Smooth muscle cell (in vitro differentiated cells): Measurements from ENCODE around the gene METTL25B. TPM values are rescaled to one million over a fixed set of nuclear protein-coding genes. Genes with fewer than 3 reads are reported as not detected.

Experiments used
- DNase-seq: peaks from one replicate; lab custom pipeline; 2025; ENCODE audit not compliant: unreplicated experiment; lab: John Stamatoyannopoulos, UW
- H2AFZ ChIP-seq: fragments of 200-600 bp; sonication (generic); 2 replicates; pipeline ENCODE4 v1.6.0; 2016; ENCODE audit warnings: antibody characterized with exemption, low read depth, mild to moderate bottlenecking
- H3F3A ChIP-seq: fragments of 200-600 bp; sonication (generic); 2 replicates; pipeline ENCODE4 v1.6.0; 2017; ENCODE audit warnings: antibody characterized with exemption, low read depth
- H3K27ac ChIP-seq: fragments of 200-600 bp; sonication (generic); 2 replicates; pipeline ENCODE4 v1.5.1; 2016; ENCODE audit warnings: low read depth, mild to moderate bottlenecking
- H3K27me3 ChIP-seq: fragments of 200-600 bp; sonication (generic); 2 replicates; pipeline ENCODE4 v1.6.1; 2016; ENCODE audit warnings: low read depth, mild to moderate bottlenecking
- H3K36me3 ChIP-seq: fragments of 200-600 bp; sonication (generic); 2 replicates; pipeline ENCODE4 v1.5.1; 2016; ENCODE audit warnings: low read depth
- H3K4me1 ChIP-seq: fragments of 200-600 bp; sonication (generic); 2 replicates; pipeline ENCODE4 v1.5.1; 2016; ENCODE audit warnings: low read depth
- H3K4me2 ChIP-seq: fragments of 200-600 bp; sonication (generic); 2 replicates; pipeline ENCODE4 v1.6.0; 2016; ENCODE audit warnings: mild to moderate bottlenecking
- H3K4me3 ChIP-seq: fragments of 200-600 bp; sonication (generic); 2 replicates; pipeline ENCODE4 v1.5.1; 2016; ENCODE audit warnings: mild to moderate bottlenecking
- H3K79me2 ChIP-seq: fragments of 200-600 bp; sonication (generic); 2 replicates; pipeline ENCODE4 v1.6.0; 2016; ENCODE audit warnings: low read depth, mild to moderate bottlenecking
- H3K9ac ChIP-seq: fragments of 200-600 bp; sonication (generic); 2 replicates; pipeline ENCODE4 v1.6.0; 2016; ENCODE audit warnings: low read depth
- H3K9me3 ChIP-seq: fragments of 200-600 bp; sonication (generic); replicated peaks from 2 replicates; pipeline ENCODE4 v1.5.1; 2016; ENCODE audit warnings: low read depth
- H4K20me1 ChIP-seq: fragments of 200-600 bp; sonication (generic); 2 replicates; pipeline ENCODE4 v1.6.0; 2016; ENCODE audit warnings: low read depth
- WGBS: methylation state at CpG from one replicate; pipeline ENCODE4 v1.1.7; 2016; ENCODE audit warnings: low lambda C conversion rate; 5-methylcytosine and 5-hydroxymethylcytosine counted together
- polyA plus RNA-seq: library from polyadenylated mRNA; unstranded; fragments of >200 nt; fragmentation: Nextera tagmentation; extraction: Ambion mirVana; gene quantifications from 2 replicates; pipeline ENCODE4 v1.2.1, GENCODE V29; 2016
- total RNA-seq: library from RNA; depleted of rRNA; stranded (reverse); fragments of >200 nt; gene quantifications from 2 replicates; pipeline ENCODE4 v1.2.3, GENCODE V29; 2014
- TF ChIP-seq, protein P1 (sequence below): fragments of 200-600 bp; sonication (generic); IDR thresholded peaks from 2 replicates; pipeline ENCODE4 v1.5.1; 2017; ENCODE audit warnings: borderline replicate concordance, mild to moderate bottlenecking, antibody characterized with exemption; ENCODE audit not compliant: insufficient read depth, poor library complexity, severe bottlenecking

METTL25B gene
- total and polyA plus RNA-seq, 2 experiments from 2014 or later, result 11.0 to 17.5 TPM

DNA sequence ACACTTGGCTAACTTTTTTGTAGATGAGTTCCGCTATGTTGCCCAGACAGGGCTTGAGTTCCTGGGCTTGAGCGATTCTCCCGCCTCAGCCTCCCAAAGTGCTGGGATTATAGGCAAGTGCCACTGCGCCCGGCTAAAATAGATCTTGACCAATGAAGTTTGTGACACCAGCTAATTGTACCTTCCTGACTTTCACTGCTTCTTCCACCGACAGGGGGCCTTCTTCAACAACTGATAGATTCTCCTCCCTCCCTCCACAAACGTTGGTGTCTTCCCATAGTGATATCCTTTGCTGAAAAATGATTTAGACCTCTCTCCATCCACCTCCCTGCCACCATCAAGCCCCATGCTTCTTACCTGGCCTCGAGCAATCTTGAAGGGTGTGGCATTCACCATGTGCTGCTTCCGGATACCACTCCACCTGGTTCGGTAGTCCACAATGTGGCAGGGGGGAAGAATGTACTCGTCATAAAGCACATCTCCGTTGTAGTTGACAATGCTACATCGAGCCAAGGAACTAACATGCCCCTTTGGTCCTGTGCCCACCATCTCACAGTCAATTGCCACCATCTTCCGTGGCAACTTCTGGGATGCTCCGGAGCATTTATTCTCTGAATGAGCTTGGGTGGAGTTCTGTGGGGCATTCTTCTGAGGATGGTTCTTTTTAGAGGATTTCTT lies 1.6 kb upstream of the METTL25B start:
- no peak overlapping the region for H3K27ac ChIP-seq
- no peaks in the 10 kb centered on the region for H3K9me3 ChIP-seq
- H3K4me2 ChIP-seq, result peak overlapping the region; percentile 97
- 54% methylated on average over 15 of the region's 15 CpGs for WGBS
- peaks cover 6% of the 10 kb centered on the region for H3F3A ChIP-seq
- no peak overlapping the region for H3K9ac ChIP-seq
- no peaks in the 10 kb centered on the region for H3K27me3 ChIP-seq
- H4K20me1 ChIP-seq, result peaks cover 55% of the 10 kb centered on the region
- H2AFZ ChIP-seq, result no peak overlapping the region
- H3K79me2 ChIP-seq, result peaks cover 53% of the 10 kb centered on the region
- H3K36me3 ChIP-seq, result no peaks in the 10 kb centered on the region
- TF ChIP-seq, protein P1, sequence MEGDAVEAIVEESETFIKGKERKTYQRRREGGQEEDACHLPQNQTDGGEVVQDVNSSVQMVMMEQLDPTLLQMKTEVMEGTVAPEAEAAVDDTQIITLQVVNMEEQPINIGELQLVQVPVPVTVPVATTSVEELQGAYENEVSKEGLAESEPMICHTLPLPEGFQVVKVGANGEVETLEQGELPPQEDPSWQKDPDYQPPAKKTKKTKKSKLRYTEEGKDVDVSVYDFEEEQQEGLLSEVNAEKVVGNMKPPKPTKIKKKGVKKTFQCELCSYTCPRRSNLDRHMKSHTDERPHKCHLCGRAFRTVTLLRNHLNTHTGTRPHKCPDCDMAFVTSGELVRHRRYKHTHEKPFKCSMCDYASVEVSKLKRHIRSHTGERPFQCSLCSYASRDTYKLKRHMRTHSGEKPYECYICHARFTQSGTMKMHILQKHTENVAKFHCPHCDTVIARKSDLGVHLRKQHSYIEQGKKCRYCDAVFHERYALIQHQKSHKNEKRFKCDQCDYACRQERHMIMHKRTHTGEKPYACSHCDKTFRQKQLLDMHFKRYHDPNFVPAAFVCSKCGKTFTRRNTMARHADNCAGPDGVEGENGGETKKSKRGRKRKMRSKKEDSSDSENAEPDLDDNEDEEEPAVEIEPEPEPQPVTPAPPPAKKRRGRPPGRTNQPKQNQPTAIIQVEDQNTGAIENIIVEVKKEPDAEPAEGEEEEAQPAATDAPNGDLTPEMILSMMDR, result peak; percentile 61
- no peak for DNase-seq
- peaks cover 31% of the 10 kb centered on the region for H3K4me1 ChIP-seq
- peak overlapping the region; percentile 38 for H3K4me3 ChIP-seq

DNA sequence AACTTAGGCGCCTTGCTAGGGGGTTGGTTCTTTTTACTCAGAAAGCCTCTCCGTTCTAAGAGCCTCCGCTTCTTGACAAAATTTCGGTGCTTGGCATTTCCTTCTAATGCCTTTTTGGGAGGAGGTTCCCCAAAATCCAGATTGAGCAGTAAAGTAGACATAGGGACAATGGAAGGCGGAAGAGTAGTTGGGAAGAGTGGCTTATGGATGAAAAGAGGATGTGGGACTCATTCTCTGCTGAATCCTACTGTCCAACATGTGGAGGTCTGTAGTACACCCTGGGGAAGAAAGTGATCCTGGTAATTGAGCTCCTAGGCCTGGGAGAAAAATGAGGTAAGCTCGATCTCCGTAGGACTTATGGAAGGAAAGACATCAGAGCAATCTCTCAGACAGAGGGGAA lies 777 bp upstream of the METTL25B start:
- 74% methylated on average over 7 of the region's 7 CpGs for WGBS
- no peaks in the 10 kb centered on the region for H3K27me3 ChIP-seq
- peaks cover 53% of the 10 kb centered on the region for H3K79me2 ChIP-seq
- no peak for DNase-seq
- peaks cover 52% of the 10 kb centered on the region for H4K20me1 ChIP-seq
- peak overlapping the region; percentile 97 for H3K4me2 ChIP-seq
- peak overlapping the region; percentile 88 for H3K4me3 ChIP-seq
- no peak overlapping the region for H2AFZ ChIP-seq
- H3K9ac ChIP-seq, result peak overlapping the region; percentile 99
- H3K9me3 ChIP-seq, result no peaks in the 10 kb centered on the region
- H3K36me3 ChIP-seq, result no peaks in the 10 kb centered on the region
- peaks cover 6% of the 10 kb centered on the region for H3F3A ChIP-seq
- H3K4me1 ChIP-seq, result peaks cover 31% of the 10 kb centered on the region
- TF ChIP-seq, protein P1, result no peak
- H3K27ac ChIP-seq, result peak overlapping the region; percentile 99

DNA sequence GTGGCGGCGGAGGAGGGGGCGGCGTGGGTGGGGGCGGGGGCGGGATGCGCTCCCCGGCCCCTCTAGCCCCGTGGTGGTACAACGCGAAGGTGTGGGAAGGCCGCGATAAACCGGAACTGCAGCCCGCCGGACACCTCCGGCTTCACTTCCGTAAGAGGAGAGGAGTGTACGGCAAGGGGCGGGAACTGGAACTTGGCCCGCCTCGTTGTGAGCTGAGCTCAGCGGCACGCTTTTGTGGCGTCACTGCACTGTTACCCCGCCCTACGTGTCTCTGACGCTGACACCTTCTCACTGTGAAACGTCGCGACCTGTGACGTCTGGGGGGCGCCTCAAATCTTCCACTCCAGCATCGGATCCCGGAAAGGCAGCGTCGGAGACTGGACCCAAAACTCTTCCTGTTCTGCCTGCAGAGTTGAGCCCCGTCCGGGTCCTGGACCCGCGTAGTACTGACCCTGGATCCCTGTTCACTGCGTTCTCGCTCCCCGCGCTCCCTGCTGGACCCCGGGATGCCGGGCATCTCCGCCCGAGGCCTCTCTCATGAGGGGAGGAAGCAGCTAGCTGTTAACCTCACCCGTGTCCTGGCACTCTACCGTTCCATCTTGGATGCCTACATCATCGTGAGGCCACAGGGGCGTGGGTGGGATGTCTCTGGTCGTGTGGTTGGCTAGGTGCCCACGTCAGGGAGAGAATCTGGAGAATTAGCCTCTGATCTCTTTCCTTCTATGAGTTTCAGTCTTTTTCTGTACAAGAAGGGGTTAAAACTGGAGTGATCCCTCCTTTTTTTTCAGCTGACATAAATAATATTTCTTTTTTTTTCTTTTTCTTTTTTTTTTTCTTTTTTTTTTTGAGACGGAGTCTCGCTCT lies 562 bp downstream of the METTL25B start, which contains the start of gene ISG20L2:
Gene ISG20L2 (minus strand): TSS at position 168 of the 864 bp plus-strand sequence. CDS start 1,114 bp downstream, outside the sequence.
- Histone ChIP-seq H3K27me3 (no peaks in the 10 kb centered on the region), H3K27ac (peak within 1 kb of the TSS; percentile 99), H3F3A (peaks cover 6% of the 10 kb centered on the region), H3K4me2 (peak within 1 kb of the TSS; percentile 97), H3K4me3 (peak within 1 kb of the TSS; percentile 88), H2AFZ (peak within 1 kb of the TSS; percentile 83), H4K20me1 (peaks cover 39% of the 10 kb centered on the region), H3K9ac (peak within 1 kb of the TSS; percentile 99), H3K36me3 (no peaks in the 10 kb centered on the region), H3K9me3 (no peaks in the 10 kb centered on the region), H3K4me1 (peaks cover 31% of the 10 kb centered on the region), H3K79me2 (peaks cover 46% of the 10 kb centered on the region)
- DNase-seq, result peak; percentile 81
- TF ChIP-seq, protein P1, result no peak
- 4% methylated on average over 53 of the region's 57 CpGs for WGBS
